Measurements from ENCODE around the gene CALHM5.

- TF ChIP-seq POLR2A (IDR thresholded peaks at IDR 0.05; ENCODE audit: borderline replicate concordance, extremely low read depth, insufficient read depth, insufficient read length) (no peak), CTCF (IDR thresholded peaks at IDR 0.05 in 2 of 3, conservative IDR thresholded peaks at IDR 0.05 in 1 of 3; ENCODE audit: borderline replicate concordance in 1 of 3, insufficient read depth in 1 of 3, low read depth in 2 of 3, low read length in 2 of 3) (no peak), POLR2AphosphoS5 (IDR thresholded peaks at IDR 0.05; ENCODE audit: low read depth, low read length) (no peak), TCF7L2 (IDR thresholded peaks at IDR 0.05; ENCODE audit: borderline replicate concordance, extremely low read depth, insufficient read depth, insufficient read length) (no peak), EZH2 (IDR thresholded peaks at IDR 0.05) (no peak), SIN3A (IDR thresholded peaks at IDR 0.05; ENCODE audit: low read depth) (no peak), YY1 (IDR thresholded peaks at IDR 0.05; ENCODE audit: extremely low read depth, insufficient replicate concordance, low read depth, low read length) (no peak), JUND (IDR thresholded peaks at IDR 0.05) (no peak), ZNF274 (IDR thresholded peaks at IDR 0.05; ENCODE audit: low read depth, low read length) (no peak), ATF3 (IDR thresholded peaks at IDR 0.05) (no peak)
- TF ChIP-seq, protein P1, sequence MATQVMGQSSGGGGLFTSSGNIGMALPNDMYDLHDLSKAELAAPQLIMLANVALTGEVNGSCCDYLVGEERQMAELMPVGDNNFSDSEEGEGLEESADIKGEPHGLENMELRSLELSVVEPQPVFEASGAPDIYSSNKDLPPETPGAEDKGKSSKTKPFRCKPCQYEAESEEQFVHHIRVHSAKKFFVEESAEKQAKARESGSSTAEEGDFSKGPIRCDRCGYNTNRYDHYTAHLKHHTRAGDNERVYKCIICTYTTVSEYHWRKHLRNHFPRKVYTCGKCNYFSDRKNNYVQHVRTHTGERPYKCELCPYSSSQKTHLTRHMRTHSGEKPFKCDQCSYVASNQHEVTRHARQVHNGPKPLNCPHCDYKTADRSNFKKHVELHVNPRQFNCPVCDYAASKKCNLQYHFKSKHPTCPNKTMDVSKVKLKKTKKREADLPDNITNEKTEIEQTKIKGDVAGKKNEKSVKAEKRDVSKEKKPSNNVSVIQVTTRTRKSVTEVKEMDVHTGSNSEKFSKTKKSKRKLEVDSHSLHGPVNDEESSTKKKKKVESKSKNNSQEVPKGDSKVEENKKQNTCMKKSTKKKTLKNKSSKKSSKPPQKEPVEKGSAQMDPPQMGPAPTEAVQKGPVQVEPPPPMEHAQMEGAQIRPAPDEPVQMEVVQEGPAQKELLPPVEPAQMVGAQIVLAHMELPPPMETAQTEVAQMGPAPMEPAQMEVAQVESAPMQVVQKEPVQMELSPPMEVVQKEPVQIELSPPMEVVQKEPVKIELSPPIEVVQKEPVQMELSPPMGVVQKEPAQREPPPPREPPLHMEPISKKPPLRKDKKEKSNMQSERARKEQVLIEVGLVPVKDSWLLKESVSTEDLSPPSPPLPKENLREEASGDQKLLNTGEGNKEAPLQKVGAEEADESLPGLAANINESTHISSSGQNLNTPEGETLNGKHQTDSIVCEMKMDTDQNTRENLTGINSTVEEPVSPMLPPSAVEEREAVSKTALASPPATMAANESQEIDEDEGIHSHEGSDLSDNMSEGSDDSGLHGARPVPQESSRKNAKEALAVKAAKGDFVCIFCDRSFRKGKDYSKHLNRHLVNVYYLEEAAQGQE (IDR thresholded peaks at IDR 0.05; ENCODE audit: low read depth), result no peak
- TF ChIP-seq, protein P2, sequence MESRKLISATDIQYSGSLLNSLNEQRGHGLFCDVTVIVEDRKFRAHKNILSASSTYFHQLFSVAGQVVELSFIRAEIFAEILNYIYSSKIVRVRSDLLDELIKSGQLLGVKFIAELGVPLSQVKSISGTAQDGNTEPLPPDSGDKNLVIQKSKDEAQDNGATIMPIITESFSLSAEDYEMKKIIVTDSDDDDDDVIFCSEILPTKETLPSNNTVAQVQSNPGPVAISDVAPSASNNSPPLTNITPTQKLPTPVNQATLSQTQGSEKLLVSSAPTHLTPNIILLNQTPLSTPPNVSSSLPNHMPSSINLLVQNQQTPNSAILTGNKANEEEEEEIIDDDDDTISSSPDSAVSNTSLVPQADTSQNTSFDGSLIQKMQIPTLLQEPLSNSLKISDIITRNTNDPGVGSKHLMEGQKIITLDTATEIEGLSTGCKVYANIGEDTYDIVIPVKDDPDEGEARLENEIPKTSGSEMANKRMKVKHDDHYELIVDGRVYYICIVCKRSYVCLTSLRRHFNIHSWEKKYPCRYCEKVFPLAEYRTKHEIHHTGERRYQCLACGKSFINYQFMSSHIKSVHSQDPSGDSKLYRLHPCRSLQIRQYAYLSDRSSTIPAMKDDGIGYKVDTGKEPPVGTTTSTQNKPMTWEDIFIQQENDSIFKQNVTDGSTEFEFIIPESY (IDR thresholded peaks at IDR 0.05; ENCODE audit: extremely low read depth, insufficient replicate concordance, low read length), result no peak
- TF ChIP-seq, protein P3, sequence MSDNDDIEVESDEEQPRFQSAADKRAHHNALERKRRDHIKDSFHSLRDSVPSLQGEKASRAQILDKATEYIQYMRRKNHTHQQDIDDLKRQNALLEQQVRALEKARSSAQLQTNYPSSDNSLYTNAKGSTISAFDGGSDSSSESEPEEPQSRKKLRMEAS (IDR thresholded peaks at IDR 0.05), result no peak
These were observed 38.7 kb upstream of the CALHM5 start for GRCh38 chr6:116472706-116473105.

All from HCT116 (cell line).